HepG2 (cell line): Measurements from ENCODE around the gene ME3. TPM values are rescaled to one million over a fixed set of nuclear protein-coding genes. Genes with fewer than 3 reads are reported as not detected.
A peak's percentile ranks its signal among the peaks of the same experiment; 100 is the strongest.

ENCODE experiments used
- ADNP ChIP-seq: sonication (generic); formaldehyde crosslinking; IDR thresholded peaks from 2 replicates; pipeline ENCODE4 v1.4.0; 2020; ENCODE audit warnings: missing genetic modification reagents
- ARNT2 ChIP-seq: sonication (generic); formaldehyde crosslinking; IDR thresholded peaks from 2 replicates; pipeline ENCODE4 v1.8.0; 2022; ENCODE audit warnings: mild to moderate bottlenecking, low read depth, missing genetic modification reagents, moderate library complexity
- CEBPB ChIP-seq: IDR thresholded peaks from 2 replicates; pipeline ENCODE4 v1.6.1; 2011; ENCODE audit warnings: low read depth, low read length, improper control_type of control experiment, borderline replicate concordance
- DMAP1 ChIP-seq: IDR thresholded peaks from 2 replicates; pipeline ENCODE4 v1.6.1; 2016
- HDAC2 ChIP-seq: sonication (generic); formaldehyde crosslinking; IDR thresholded peaks from 2 replicates; pipeline ENCODE4 v1.4.0; 2020; ENCODE audit warnings: missing genetic modification reagents
- KDM3A ChIP-seq: IDR thresholded peaks from 2 replicates; pipeline ENCODE4 v1.6.1; 2018; ENCODE audit warnings: low read depth, missing compliant biosample characterization
- NFE2L1 ChIP-seq: sonication (generic); formaldehyde crosslinking; IDR thresholded peaks from 2 replicates; pipeline ENCODE4 v1.4.0; 2020; ENCODE audit warnings: missing genetic modification reagents, mild to moderate bottlenecking, borderline replicate concordance
- RCOR2 ChIP-seq: IDR thresholded peaks from 2 replicates; pipeline ENCODE4 v1.6.1; 2016; ENCODE audit warnings: missing biosample characterization, missing genetic modification reagents
- REST ChIP-seq, 2 experiments: IDR thresholded peaks; 2 replicates each; pipeline ENCODE4 v1.6.1; 2011 to 2012; ENCODE audit warnings: low read length in 2 of 2, borderline replicate concordance in 1 of 2, low read depth in 1 of 2, mild to moderate bottlenecking in 1 of 2, moderate library complexity in 1 of 2
- SMARCE1 ChIP-seq: fragments of 450-650 bp; IDR thresholded peaks from 2 replicates; pipeline ENCODE4 v1.6.1; 2017; ENCODE audit warnings: borderline replicate concordance
- ZMAT5 ChIP-seq: sonication (generic); formaldehyde crosslinking; IDR thresholded peaks from 2 replicates; pipeline ENCODE4 v1.5.0; 2020; ENCODE audit warnings: mild to moderate bottlenecking, low read depth, missing genetic modification reagents, borderline replicate concordance
- ZNF205 ChIP-seq: IDR thresholded peaks from 2 replicates; pipeline ENCODE4 v1.6.1; 2018; ENCODE audit warnings: missing biosample characterization, missing genetic modification reagents
- ZNF281 ChIP-seq: sonication (generic); formaldehyde crosslinking; IDR thresholded peaks from 2 replicates; pipeline ENCODE4 v1.4.0; 2020; ENCODE audit warnings: missing genetic modification reagents, borderline replicate concordance
- ZNF317 ChIP-seq: sonication (generic); formaldehyde crosslinking; IDR thresholded peaks from 2 replicates; pipeline ENCODE4 v1.5.0; 2020; ENCODE audit warnings: mild to moderate bottlenecking, missing genetic modification reagents
- ZNF333 ChIP-seq: sonication (generic); formaldehyde crosslinking; IDR thresholded peaks from 2 replicates; pipeline ENCODE4 v1.4.0; 2020; ENCODE audit warnings: mild to moderate bottlenecking, missing genetic modification reagents, borderline replicate concordance
- ZNF34 ChIP-seq: sonication (generic); formaldehyde crosslinking; IDR thresholded peaks from 2 replicates; pipeline ENCODE4 v1.4.0; 2020; ENCODE audit warnings: mild to moderate bottlenecking, missing genetic modification reagents, borderline replicate concordance
- ZNF432 ChIP-seq: sonication (generic); formaldehyde crosslinking; IDR thresholded peaks from 2 replicates; pipeline ENCODE4 v1.5.0; 2020; ENCODE audit warnings: missing genetic modification reagents, mild to moderate bottlenecking, borderline replicate concordance
- ZNF513 ChIP-seq: sonication (generic); formaldehyde crosslinking; conservative IDR thresholded peaks from 2 replicates; pipeline ENCODE4 v1.5.0; 2020; ENCODE audit warnings: missing genetic modification reagents
- ZNF547 ChIP-seq: sonication (generic); formaldehyde crosslinking; IDR thresholded peaks from 2 replicates; pipeline ENCODE4 v1.5.1; 2020; ENCODE audit warnings: mild to moderate bottlenecking, missing genetic modification reagents
- ZSCAN25 ChIP-seq: sonication (generic); formaldehyde crosslinking; IDR thresholded peaks from 2 replicates; pipeline ENCODE4 v1.8.0; 2022; ENCODE audit warnings: mild to moderate bottlenecking, missing genetic modification reagents
- polyA plus RNA-seq, 8 experiments: library from polyadenylated mRNA; depleted of rRNA in 3 of 8; stranded (reverse) in 7 of 8; unstranded in 1 of 8; fragments of >200 nt; fragmentation: Illumina TruSeq in 4 of 8; extraction: Trizol in 4 of 8; gene quantifications; 2 replicates each; pipeline versions ENCODE4 v1.2.1 to v1.2.3, GENCODE V29; 2011 to 2016; ENCODE audit warnings: low read depth in 4 of 8, missing spikeins in 1 of 8, mixed read lengths in 1 of 8; ENCODE audit not compliant: insufficient read depth in 1 of 8
- total RNA-seq, 5 experiments: library from RNA; depleted of rRNA; stranded (reverse); fragments of >200 nt; fragmentation: Illumina TruSeq; extraction: Trizol; gene quantifications; 2 replicates each; pipeline ENCODE4 v1.2.3, GENCODE V29; 2016; ENCODE audit warnings: low read depth in 1 of 5

ME3 gene
- total and polyA plus RNA-seq, 2 of the 13 experiments (the other 11 are each of a cell fraction or from before 2014, with no cell fraction given): not detected

GRCh38 chr11:86706338-86707131 lies 34.1 kb upstream of the ME3 start (continued):
- TF ChIP-seq ZNF205 (CRISPR knock-in tag) (peak; percentile 77; the same call in 1 of the 2 replicates), REST (IDR thresholded peaks at IDR 0.05; ENCODE audit: borderline replicate concordance in 1 of 2, low read depth in 1 of 2, low read length in 2 of 2) (peak in 1 of 2 experiments; percentile 82; a peak in 1 of 4 replicates), ZNF281 (CRISPR knock-in tag) (0 out of 2 replicates have a peak, but pooled peaks have one; percentile 16), ZNF513 (CRISPR knock-in tag) (no peak), SMARCE1 (no peak), DMAP1 (CRISPR knock-in tag) (no peak), ZNF547 (CRISPR knock-in tag) (no peak), HDAC2 (peak; percentile 92), ZNF34 (CRISPR knock-in tag) (no peak), ZNF333 (CRISPR knock-in tag) (no peak), ARNT2 (CRISPR knock-in tag) (no peak), KDM3A (CRISPR knock-in tag) (0 out of 2 replicates have a peak, but pooled peaks have one; percentile 27), ZNF317 (CRISPR knock-in tag) (peak; percentile 99), ZMAT5 (CRISPR knock-in tag) (no peak), NFE2L1 (CRISPR knock-in tag) (no peak), ADNP (CRISPR knock-in tag) (no peak), CEBPB (peak; percentile 61; the same call in 1 of the 2 replicates), RCOR2 (peak; percentile 64; the same call in 1 of the 2 replicates), ZNF432 (no peak), ZSCAN25 (CRISPR knock-in tag) (no peak)
